Kidney (tissue), 14 donors: ENCODE measurements around the gene ZFPM1. TPM values are rescaled to one million over a fixed set of nuclear protein-coding genes. Genes with fewer than 3 reads are reported as not detected.

Experiments used
- DNase-seq, 5 donors: peaks; one replicate each; pipeline ENCODE4 v3.0.0-alpha.2; 2013 to 2020
- FAIRE-seq: peaks from 2 replicates; lab custom pipeline; 2012; peaks lifted over from hg19 to GRCh38; lab: Jason Lieb, UNC
- H3K27ac ChIP-seq, 2 donors: one replicate each; pipeline ENCODE4 v1.7.0; 2013; ENCODE audit warnings: low read depth in 2 of 2, low read length in 2 of 2, inconsistent platforms in 1 of 2
- H3K27me3 ChIP-seq: one replicate; pipeline ENCODE4 v1.7.1; 2013; ENCODE audit warnings: low read length, inconsistent platforms; ENCODE audit not compliant: control insufficient read depth, insufficient read depth
- H3K36me3 ChIP-seq, 3 donors: one replicate each; pipeline versions ENCODE4 v1.7.0 to v1.7.1; 2013; ENCODE audit warnings: low read length in 3 of 3, control low read depth in 1 of 3, inconsistent platforms in 1 of 3; ENCODE audit not compliant: insufficient read depth in 3 of 3, control insufficient read depth in 2 of 3
- H3K4me1 ChIP-seq, 3 donors: one replicate each; pipeline versions ENCODE4 v1.7.0 to v1.7.1; 2013; ENCODE audit warnings: low read length in 3 of 3, inconsistent platforms in 1 of 3, low read depth in 1 of 3; ENCODE audit not compliant: control insufficient read depth in 2 of 3, insufficient read depth in 2 of 3
- H3K4me3 ChIP-seq, 3 donors: one replicate each; pipeline versions ENCODE4 v1.7.0 to v1.8.1; 2013; ENCODE audit warnings: low read length in 3 of 3, control low read depth in 1 of 3, inconsistent platforms in 1 of 3
- H3K9ac ChIP-seq, 3 donors: one replicate each; pipeline versions ENCODE4 v1.7.0 to v1.7.1; 2013; ENCODE audit warnings: low read length in 3 of 3, control low read depth in 1 of 3, inconsistent platforms in 1 of 3
- H3K9me3 ChIP-seq, 3 donors: one replicate each; pipeline versions ENCODE4 v1.7.0 to v1.7.1; 2013; ENCODE audit warnings: low read length in 3 of 3, control low read depth in 1 of 3, inconsistent platforms in 1 of 3; ENCODE audit not compliant: control insufficient read depth in 2 of 3, insufficient read depth in 1 of 3
- intact Hi-C: fragments of 100-400 bp; cut with DNase I; formaldehyde crosslinking; loops from one replicate; pipeline ENCODE4 v1.11.1; 2022
- polyA plus RNA-seq: library from polyadenylated mRNA; stranded (reverse); fragments of 350-450 nt; fragmentation: Illumina TruSeq; extraction: RNeasy Lipid Tissue Mini Kit (QIAGEN cat#74804); gene quantifications from one replicate; pipeline ENCODE4 v1.2.3, GENCODE V29; 2014; ENCODE audit warnings: low read depth, low replicate concordance; ENCODE audit not compliant: insufficient read depth
- total RNA-seq: library from RNA; stranded (reverse); fragmentation: NEBNext Ultra II Directional; extraction: Animal tissue kit (Norgen Biotek cat#: 25700); gene quantifications from one replicate; pipeline ENCODE4 v1.2.1, GENCODE V29; 2021
- TF ChIP-seq, protein P1 (sequence below): IDR thresholded peaks from 3 replicates; pipeline ENCODE4 v1.5.1; 2012; ENCODE audit warnings: mild to moderate bottlenecking, moderate library complexity, borderline replicate concordance; ENCODE audit not compliant: insufficient read depth; ENCODE audit errors: extremely low read depth
- donor health status: control.
- donor health status: control.
- donor health status: control.
- donor health status: control.
- donor health status: control.
- donor health status: DM: yes; HTN: yes; CAD: no.
- donor health status: Normal renal cell carcinoma (clear cell type).

ZFPM1 gene
- total and polyA plus RNA-seq, 2 donors from 2014 or later, result 1.9 to 9.2 TPM

DNA sequence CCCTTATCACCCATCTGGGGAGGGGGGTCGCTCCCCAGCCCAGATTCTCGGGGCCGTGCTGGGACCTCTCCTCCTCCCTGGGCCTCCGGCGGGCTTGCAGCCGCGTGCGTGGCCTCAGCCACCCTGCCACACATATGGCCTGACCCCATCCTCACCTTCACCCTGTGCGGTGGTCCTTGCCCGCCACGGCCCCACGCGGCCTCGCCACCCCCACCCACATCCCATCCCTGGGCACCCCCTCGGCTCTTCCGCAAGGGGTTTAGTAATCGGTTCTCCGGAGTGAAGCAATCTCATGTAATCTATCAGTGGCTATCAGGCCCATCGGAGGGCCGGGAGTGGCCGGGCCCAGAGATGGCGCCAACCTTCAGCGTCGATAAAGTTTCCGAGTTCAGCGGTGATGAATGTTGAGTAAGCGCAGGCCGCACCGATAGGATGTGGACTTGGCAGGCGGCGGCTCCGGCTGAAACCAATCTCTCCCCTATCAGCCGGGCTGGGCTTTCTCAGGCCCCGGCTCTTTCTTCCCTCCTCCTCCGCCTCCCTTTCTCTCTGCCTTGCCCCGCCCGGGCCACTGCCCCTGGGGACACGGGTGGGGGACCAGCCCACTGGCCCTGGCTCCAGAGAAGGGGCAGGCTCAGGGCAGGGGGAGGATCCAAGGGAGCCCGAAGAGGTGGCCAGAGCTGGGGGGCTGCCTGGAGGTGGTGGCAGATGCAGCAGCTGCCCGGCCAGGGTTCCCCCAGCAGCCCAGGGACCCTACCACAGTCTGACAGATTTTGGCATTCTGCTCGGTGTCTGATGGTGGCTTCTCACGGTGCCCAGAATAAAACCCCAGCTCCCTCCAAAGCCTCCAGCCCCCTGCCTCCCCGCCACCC is 20.8 kb downstream of the ZFPM1 start:
- H3K4me1 ChIP-seq, result no peaks in the 10 kb centered on the region
- H3K4me3 ChIP-seq, result no peak overlapping the region
- DNase-seq (peak in 1 of 5 donors; percentile 23), FAIRE-seq (no peak)
- no peaks in the 10 kb centered on the region for H3K9me3 ChIP-seq
- TF ChIP-seq, protein P1, sequence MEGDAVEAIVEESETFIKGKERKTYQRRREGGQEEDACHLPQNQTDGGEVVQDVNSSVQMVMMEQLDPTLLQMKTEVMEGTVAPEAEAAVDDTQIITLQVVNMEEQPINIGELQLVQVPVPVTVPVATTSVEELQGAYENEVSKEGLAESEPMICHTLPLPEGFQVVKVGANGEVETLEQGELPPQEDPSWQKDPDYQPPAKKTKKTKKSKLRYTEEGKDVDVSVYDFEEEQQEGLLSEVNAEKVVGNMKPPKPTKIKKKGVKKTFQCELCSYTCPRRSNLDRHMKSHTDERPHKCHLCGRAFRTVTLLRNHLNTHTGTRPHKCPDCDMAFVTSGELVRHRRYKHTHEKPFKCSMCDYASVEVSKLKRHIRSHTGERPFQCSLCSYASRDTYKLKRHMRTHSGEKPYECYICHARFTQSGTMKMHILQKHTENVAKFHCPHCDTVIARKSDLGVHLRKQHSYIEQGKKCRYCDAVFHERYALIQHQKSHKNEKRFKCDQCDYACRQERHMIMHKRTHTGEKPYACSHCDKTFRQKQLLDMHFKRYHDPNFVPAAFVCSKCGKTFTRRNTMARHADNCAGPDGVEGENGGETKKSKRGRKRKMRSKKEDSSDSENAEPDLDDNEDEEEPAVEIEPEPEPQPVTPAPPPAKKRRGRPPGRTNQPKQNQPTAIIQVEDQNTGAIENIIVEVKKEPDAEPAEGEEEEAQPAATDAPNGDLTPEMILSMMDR, result no peak
- H3K27ac ChIP-seq, result no peak overlapping the region
- no peak overlapping the region for H3K9ac ChIP-seq
- no peaks in the 10 kb centered on the region for H3K36me3 ChIP-seq
- intact Hi-C loops, result no loop called here
- no peaks in the 10 kb centered on the region for H3K27me3 ChIP-seq

DNA sequence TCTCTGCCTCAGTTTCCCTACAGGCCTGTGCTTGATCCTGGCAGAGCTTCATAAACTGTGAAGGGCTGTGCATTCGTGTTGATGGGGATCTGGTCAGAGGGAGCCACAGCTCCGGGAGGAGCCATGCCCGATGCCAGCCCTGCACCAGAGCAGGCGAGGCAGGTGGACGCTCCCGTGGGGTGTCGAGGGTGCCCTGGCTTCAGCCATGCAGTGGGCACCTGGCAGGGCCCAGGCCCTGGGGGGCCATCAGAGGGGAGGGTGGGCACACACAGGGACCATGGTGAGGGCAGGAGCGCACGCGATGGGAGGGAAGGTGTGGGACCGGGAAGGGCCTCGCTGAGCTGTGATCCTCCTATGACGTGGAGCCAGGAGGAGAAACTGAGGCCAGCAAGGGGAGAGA is 22.0 kb downstream of the ZFPM1 start:
- TF ChIP-seq, protein P1, result no peak
- no peak overlapping the region for H3K4me3 ChIP-seq
- intact Hi-C loops, result no loop called here
- no peaks in the 10 kb centered on the region for H3K9me3 ChIP-seq
- no peak overlapping the region for H3K27ac ChIP-seq
- no peaks in the 10 kb centered on the region for H3K36me3 ChIP-seq
- no peak overlapping the region for H3K9ac ChIP-seq
- FAIRE-seq (no peak), DNase-seq (no peak)
- H3K4me1 ChIP-seq, result no peaks in the 10 kb centered on the region
- no peaks in the 10 kb centered on the region for H3K27me3 ChIP-seq

DNA sequence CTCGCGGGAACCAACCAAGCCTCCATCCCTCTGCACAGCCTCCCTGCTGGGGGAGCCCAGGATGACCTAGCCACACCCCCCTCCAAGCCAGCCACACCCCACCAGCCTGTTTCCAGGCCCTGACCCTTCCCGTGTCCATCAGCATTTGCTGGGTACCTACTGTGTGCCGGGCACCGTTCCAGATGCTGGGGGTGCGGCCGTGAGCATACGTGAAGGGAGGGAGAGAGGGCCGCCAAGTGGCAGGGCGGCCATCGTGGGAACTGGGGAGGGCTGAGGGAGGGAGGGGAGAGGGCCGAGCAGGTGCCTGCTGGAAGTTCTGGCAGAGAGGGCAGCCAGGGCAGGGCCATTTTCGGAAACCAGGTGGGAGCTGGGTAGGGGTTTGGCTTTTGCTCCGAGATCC is 23.1 kb downstream of the ZFPM1 start:
- Histone ChIP-seq H3K4me1 (no peaks in the 10 kb centered on the region), H3K9me3 (no peaks in the 10 kb centered on the region), H3K27ac (no peak overlapping the region), H3K9ac (no peak overlapping the region), H3K27me3 (no peaks in the 10 kb centered on the region), H3K36me3 (no peaks in the 10 kb centered on the region), H3K4me3 (no peak overlapping the region)
- DNase-seq, result no peak
- TF ChIP-seq, protein P1, result no peak
- intact Hi-C loops, result no loop called here
- no peak for FAIRE-seq
